Measurements from ENCODE around the gene SLC6A13. TPM values are rescaled to one million over a fixed set of nuclear protein-coding genes. Genes with fewer than 3 reads are reported as not detected.

The SLC6A13 gene
- total and polyA plus RNA-seq, 2 of the 13 experiments (the other 11 are each of a cell fraction or from before 2014, with no cell fraction given) = 0.05 to 0.15 TPM

DNA sequence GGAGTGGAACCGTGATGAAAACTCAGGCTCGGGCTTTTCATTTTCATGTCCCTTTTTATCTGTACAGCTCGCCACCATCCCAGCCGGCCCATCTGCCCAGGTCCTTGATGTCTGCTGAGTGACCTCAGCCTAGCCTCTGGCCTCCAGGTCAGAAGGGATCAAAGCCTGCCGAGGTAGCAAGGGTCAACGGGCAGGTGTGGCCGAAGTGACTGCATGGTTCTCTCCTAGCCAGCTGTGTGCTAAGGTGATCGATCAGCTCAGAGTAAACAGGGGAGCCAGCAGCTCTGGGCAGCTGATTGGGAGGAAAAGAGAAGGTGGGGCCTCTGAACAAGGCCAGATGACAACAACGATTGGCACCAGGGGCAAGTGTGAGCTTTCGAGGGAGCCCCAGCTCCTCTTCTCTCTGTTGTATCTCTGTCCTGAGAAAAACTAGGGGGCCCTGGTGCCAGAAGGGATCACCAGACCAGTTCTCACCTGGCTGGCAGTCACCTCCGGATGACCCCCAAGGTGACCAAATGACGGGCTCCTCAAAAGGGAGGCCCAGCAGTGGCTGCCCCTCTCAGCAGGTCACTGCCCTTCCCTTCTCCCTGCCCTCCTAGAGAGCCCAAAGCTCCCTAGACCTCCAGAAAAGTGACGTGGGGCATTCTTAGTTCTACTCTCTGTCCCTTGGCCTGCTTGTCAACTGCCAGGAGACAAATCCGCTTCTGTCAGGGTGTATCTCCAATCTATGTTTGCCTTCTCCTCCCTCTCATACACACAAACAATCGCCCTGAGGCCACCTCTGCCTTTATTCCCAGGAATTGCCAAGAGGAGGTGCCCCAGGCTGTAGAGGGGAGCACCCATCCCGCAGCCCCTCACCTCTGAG is 52.1 kb downstream of the SLC6A13 start:
- peaks cover 7% of the 10 kb centered on the region for H4K20me1 ChIP-seq (ENCODE audit: insufficient read depth, low read length)
- DNase-seq (ENCODE audit: low spot score) (peak; percentile 93), FAIRE-seq (peak; percentile 97), ATAC-seq (peak; percentile 94)
- no peaks in the 10 kb centered on the region for H3K9me3 ChIP-seq (ENCODE audit: low read length)
- H3K36me3 ChIP-seq (replicated peaks in 1 of 2; ENCODE audit: control insufficient read depth in 1 of 2, insufficient read depth in 2 of 2, low read length in 2 of 2) = no peaks in the 10 kb centered on the region
- H3K9ac ChIP-seq (ENCODE audit: insufficient read depth, low read depth, low read length) = peak overlapping the region; percentile 53
- no peak overlapping the region for H2AFZ ChIP-seq (ENCODE audit: low read length)
- under 1% methylated on average over 15 of the region's 16 CpGs for WGBS (ENCODE audit: low lambda C conversion rate)
- peak overlapping the region in 2 of 3 experiments; percentile 22 to 62; a peak in 3 of 6 replicates for H3K4me3 ChIP-seq (replicated peaks in 1 of 3; ENCODE audit: insufficient read depth in 1 of 3, low read depth in 2 of 3, low read length in 3 of 3)
- in situ Hi-C loops (cut with HindIII; ENCODE audit: extremely low pct_ligation_motif_present, low pct_unique_long_range_greater_than_20kb) = no loop called here
- intact Hi-C loops (cut with micrococcal nuclease; ENCODE audit: unreplicated experiment) = loop anchor here (5.0 kb wide), 1 partner anchor 33 kb away; no protein-coding TSS in a partner anchor
- peak overlapping the region; percentile 86 for H3K4me2 ChIP-seq (ENCODE audit: low read depth, low read length)
- H3K79me2 ChIP-seq (ENCODE audit: insufficient read depth, low read length) = no peaks in the 10 kb centered on the region
- ChIA-PET CTCF (ENCODE audit: low intra/inter-chr PET ratio, low total read pairs) (no interaction called here), POLR2A (interaction anchor here (1.0 to 2.3 kb wide), 6 partner anchors 9 to 179 kb away, joined by 4 to 14 read pairs (median 4); partner anchors contain the start of gene KDM5A)
- H3K27ac ChIP-seq (ENCODE audit: extremely low read length, insufficient read depth, low read length) = peak overlapping the region; percentile 67
- peaks cover 78% of the 10 kb centered on the region for H3K4me1 ChIP-seq (ENCODE audit: insufficient read depth, low read length)
- H3K27me3 ChIP-seq (ENCODE audit: control insufficient read depth in 1 of 2, insufficient read depth in 2 of 2, low read length in 2 of 2) = peaks cover 0 to 16% of the 10 kb centered on the region in 2 experiments; a peak in 3 of 5 replicates
- no TSS peak for BruUV-seq (replicated peaks)
- TF ChIP-seq TBX3 (IDR thresholded peaks at IDR 0.05; ENCODE audit: borderline replicate concordance) (peak; percentile 99), THYN1 (CRISPR knock-in tag; IDR thresholded peaks at IDR 0.05; ENCODE audit: borderline replicate concordance, low read depth) (no peak), ISX (CRISPR knock-in tag; conservative IDR thresholded peaks at IDR 0.05) (no peak), ZNF460 (CRISPR knock-in tag; IDR thresholded peaks at IDR 0.05; ENCODE audit: borderline replicate concordance) (peak; percentile 65; the same call in 1 of the 2 replicates)
- TF ChIP-seq, protein P1, sequence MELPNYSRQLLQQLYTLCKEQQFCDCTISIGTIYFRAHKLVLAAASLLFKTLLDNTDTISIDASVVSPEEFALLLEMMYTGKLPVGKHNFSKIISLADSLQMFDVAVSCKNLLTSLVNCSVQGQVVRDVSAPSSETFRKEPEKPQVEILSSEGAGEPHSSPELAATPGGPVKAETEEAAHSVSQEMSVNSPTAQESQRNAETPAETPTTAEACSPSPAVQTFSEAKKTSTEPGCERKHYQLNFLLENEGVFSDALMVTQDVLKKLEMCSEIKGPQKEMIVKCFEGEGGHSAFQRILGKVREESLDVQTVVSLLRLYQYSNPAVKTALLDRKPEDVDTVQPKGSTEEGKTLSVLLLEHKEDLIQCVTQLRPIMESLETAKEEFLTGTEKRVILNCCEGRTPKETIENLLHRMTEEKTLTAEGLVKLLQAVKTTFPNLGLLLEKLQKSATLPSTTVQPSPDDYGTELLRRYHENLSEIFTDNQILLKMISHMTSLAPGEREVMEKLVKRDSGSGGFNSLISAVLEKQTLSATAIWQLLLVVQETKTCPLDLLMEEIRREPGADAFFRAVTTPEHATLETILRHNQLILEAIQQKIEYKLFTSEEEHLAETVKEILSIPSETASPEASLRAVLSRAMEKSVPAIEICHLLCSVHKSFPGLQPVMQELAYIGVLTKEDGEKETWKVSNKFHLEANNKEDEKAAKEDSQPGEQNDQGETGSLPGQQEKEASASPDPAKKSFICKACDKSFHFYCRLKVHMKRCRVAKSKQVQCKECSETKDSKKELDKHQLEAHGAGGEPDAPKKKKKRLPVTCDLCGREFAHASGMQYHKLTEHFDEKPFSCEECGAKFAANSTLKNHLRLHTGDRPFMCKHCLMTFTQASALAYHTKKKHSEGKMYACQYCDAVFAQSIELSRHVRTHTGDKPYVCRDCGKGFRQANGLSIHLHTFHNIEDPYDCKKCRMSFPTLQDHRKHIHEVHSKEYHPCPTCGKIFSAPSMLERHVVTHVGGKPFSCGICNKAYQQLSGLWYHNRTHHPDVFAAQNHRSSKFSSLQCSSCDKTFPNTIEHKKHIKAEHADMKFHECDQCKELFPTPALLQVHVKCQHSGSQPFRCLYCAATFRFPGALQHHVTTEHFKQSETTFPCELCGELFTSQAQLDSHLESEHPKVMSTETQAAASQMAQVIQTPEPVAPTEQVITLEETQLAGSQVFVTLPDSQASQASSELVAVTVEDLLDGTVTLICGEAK (IDR thresholded peaks at IDR 0.05) = no peak
- TF ChIP-seq, protein P1 (CRISPR knock-in tag; IDR thresholded peaks at IDR 0.05) = peak; percentile 90
- TF ChIP-seq, protein P2, sequence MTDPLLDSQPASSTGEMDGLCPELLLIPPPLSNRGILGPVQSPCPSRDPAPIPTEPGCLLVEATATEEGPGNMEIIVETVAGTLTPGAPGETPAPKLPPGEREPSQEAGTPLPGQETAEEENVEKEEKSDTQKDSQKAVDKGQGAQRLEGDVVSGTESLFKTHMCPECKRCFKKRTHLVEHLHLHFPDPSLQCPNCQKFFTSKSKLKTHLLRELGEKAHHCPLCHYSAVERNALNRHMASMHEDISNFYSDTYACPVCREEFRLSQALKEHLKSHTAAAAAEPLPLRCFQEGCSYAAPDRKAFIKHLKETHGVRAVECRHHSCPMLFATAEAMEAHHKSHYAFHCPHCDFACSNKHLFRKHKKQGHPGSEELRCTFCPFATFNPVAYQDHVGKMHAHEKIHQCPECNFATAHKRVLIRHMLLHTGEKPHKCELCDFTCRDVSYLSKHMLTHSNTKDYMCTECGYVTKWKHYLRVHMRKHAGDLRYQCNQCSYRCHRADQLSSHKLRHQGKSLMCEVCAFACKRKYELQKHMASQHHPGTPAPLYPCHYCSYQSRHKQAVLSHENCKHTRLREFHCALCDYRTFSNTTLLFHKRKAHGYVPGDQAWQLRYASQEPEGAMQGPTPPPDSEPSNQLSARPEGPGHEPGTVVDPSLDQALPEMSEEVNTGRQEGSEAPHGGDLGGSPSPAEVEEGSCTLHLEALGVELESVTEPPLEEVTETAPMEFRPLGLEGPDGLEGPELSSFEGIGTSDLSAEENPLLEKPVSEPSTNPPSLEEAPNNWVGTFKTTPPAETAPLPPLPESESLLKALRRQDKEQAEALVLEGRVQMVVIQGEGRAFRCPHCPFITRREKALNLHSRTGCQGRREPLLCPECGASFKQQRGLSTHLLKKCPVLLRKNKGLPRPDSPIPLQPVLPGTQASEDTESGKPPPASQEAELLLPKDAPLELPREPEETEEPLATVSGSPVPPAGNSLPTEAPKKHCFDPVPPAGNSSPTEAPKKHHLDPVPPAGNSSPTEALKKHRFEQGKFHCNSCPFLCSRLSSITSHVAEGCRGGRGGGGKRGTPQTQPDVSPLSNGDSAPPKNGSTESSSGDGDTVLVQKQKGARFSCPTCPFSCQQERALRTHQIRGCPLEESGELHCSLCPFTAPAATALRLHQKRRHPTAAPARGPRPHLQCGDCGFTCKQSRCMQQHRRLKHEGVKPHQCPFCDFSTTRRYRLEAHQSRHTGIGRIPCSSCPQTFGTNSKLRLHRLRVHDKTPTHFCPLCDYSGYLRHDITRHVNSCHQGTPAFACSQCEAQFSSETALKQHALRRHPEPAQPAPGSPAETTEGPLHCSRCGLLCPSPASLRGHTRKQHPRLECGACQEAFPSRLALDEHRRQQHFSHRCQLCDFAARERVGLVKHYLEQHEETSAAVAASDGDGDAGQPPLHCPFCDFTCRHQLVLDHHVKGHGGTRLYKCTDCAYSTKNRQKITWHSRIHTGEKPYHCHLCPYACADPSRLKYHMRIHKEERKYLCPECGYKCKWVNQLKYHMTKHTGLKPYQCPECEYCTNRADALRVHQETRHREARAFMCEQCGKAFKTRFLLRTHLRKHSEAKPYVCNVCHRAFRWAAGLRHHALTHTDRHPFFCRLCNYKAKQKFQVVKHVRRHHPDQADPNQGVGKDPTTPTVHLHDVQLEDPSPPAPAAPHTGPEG (CRISPR knock-in tag; IDR thresholded peaks at IDR 0.05) = no peak
